ENCODE measurements around the gene RNF157. TPM values are rescaled to one million over a fixed set of nuclear protein-coding genes. Genes with fewer than 3 reads are reported as not detected.

The RNF157 gene
- total and polyA plus RNA-seq, 10 of the 15 experiments (the other 5 are each of a cell fraction or from before 2014, with no cell fraction given): 1.4 to 15.9 (median 9.6) TPM

- H3K4me3 ChIP-seq: no peak overlapping the region
- no peaks in the 10 kb centered on the region for H3K36me3 ChIP-seq (ENCODE audit: control insufficient read depth in 2 of 2, insufficient read depth in 2 of 2, low read length in 1 of 2)
- H3K79me2 ChIP-seq (ENCODE audit: control insufficient read depth, insufficient read depth, low read length): no peaks in the 10 kb centered on the region
- CTCF ChIA-PET: interaction anchor here (0.7 to 2.6 kb wide), 10 partner anchors 18 to 136 kb away, joined by 3 to 10 read pairs (median 5); partner anchors contain the start of gene EXOC7
- in situ Hi-C loops (cut with MboI): no loop called here
- DNase-seq (ENCODE audit: low read depth, low spot score) (no peak), FAIRE-seq (no peak), ATAC-seq (peak; percentile 59)
- no TSS peak for BruUV-seq (replicated peaks)
- SMC1A ChIA-PET (ENCODE audit: uncharacterized antibody, unreplicated experiment): interaction anchor here (0.8 to 1.9 kb wide), 7 partner anchors 8 to 128 kb away, joined by 3 to 6 read pairs (median 4); no protein-coding TSS in a partner anchor
- no peak for TF ChIP-seq SREBF2 (IDR thresholded peaks at IDR 0.05; ENCODE audit: low read length)
- peak; percentile 72; the same call in 1 of the 2 replicates for TF ChIP-seq MLLT1 (IDR thresholded peaks at IDR 0.05)
- peak; percentile 74; the same call in 1 of the 2 replicates for TF ChIP-seq SPI1 (IDR thresholded peaks at IDR 0.05; ENCODE audit: borderline replicate concordance, insufficient read depth, low read depth, low read length)
- RAD21 ChIA-PET (ENCODE audit: unreplicated experiment): interaction anchor here (0.6 to 1.5 kb wide), 3 partner anchors 27 to 386 kb away, joined by 3 to 6 read pairs (median 3); partner anchors contain the start of gene GALK1
- H2AFZ ChIP-seq (ENCODE audit: control insufficient read depth, low read depth, low read length): no peak overlapping the region
- H3K27ac ChIP-seq (ENCODE audit: control insufficient read depth, insufficient read depth): no peak overlapping the region
- intact Hi-C loops (cut with micrococcal nuclease; ENCODE audit: unreplicated experiment): no loop called here
- WGBS (ENCODE audit: insufficient coverage, insufficient replicate concordance, low lambda C conversion rate, missing lambda C conversion rate): 72% methylated on average over 23 of the region's 23 CpGs
- no peaks in the 10 kb centered on the region for H3K9me3 ChIP-seq (replicated peaks; ENCODE audit: control insufficient read depth, insufficient read depth, low read length)
- H3K27me3 ChIP-seq (replicated peaks in 1 of 2; ENCODE audit: control insufficient read depth in 2 of 2, insufficient read depth in 2 of 2, low read length in 1 of 2): no peaks in the 10 kb centered on the region
- H3K4me2 ChIP-seq (ENCODE audit: control insufficient read depth, insufficient read depth): no peak overlapping the region
- POLR2A ChIA-PET: interaction anchor here (0.6 kb wide), 1 partner anchor 23 kb away, joined by 3 read pairs; no protein-coding TSS in a partner anchor
- H3K4me1 ChIP-seq (ENCODE audit: control insufficient read depth, insufficient read depth, low read length): peaks cover 6% of the 10 kb centered on the region
- no peaks in the 10 kb centered on the region for H4K20me1 ChIP-seq (ENCODE audit: control insufficient read depth, insufficient read depth)
- no peak overlapping the region for H3K9ac ChIP-seq (ENCODE audit: control insufficient read depth, insufficient read depth, low read length)
Observed at GRCh38 chr17:76150712-76151622, 89.3 kb downstream of the RNF157 start.

Measured in GM12878 (cell line).